GM12878 (cell line): ENCODE data around the gene PLXNA2. TPM values are rescaled to one million over a fixed set of nuclear protein-coding genes. Genes with fewer than 3 reads are reported as not detected.

Source experiments
- ATAC-seq: fragments of 200-7000 bp; cut with Tn5 transposase; 3 replicates; pipeline ENCODE4 v1.9.1; 2020; ENCODE audit warnings: mild to moderate bottlenecking, moderate library complexity
- BruUV-seq: library from RNA; stranded (reverse); fragments of 400-500 nt; replicated peaks from 2 replicates; lab custom pipeline; 2021; lab: Mats Ljungman, UMichigan
- CTCF ChIA-PET: fragments of 300-600 bp; sonication (Branson Sonifier 250); formaldehyde crosslinking; extraction: SDS; loops from one replicate; lab custom pipeline; 2021; ENCODE audit warnings: inconsistent platforms; lab: Yijun Ruan, JAX
- POLR2A ChIA-PET: fragments of 350-600 bp; formaldehyde crosslinking; extraction: SDS; loops from one replicate; lab custom pipeline; 2021; ENCODE audit warnings: inconsistent platforms; lab: Charles Lee
- RAD21 ChIA-PET: fragments of 300-600 bp; sonication (Branson Sonifier 250); formaldehyde crosslinking; loops from one replicate; lab custom pipeline; 2023; ENCODE audit warnings: antibody characterized with exemption; ENCODE audit not compliant: unreplicated experiment; lab: Charles Lee
- SMC1A ChIA-PET: fragments of 300-600 bp; sonication (Branson Sonifier 250); formaldehyde crosslinking; loops from one replicate; lab custom pipeline; 2023; ENCODE audit not compliant: unreplicated experiment, uncharacterized antibody; lab: Charles Lee
- DNase-seq: peaks from one replicate; pipeline ENCODE4 v3.0.0-alpha.2; 2011; ENCODE audit warnings: low read depth, low spot score
- FAIRE-seq: peaks from 3 replicates; lab custom pipeline; 2011; peaks lifted over from hg19 to GRCh38; lab: Jason Lieb, UNC
- H2AFZ ChIP-seq: 2 replicates; pipeline ENCODE4 v1.6.0; 2011; ENCODE audit warnings: low read depth, low read length, control low read depth; ENCODE audit not compliant: control insufficient read depth
- H3K27ac ChIP-seq: 2 replicates; pipeline ENCODE4 v1.5.1; 2011; ENCODE audit warnings: control low read depth; ENCODE audit not compliant: control insufficient read depth, insufficient read depth
- H3K27me3 ChIP-seq, 2 experiments: replicated peaks in 1 of 2; 2 replicates each; pipeline versions ENCODE4 v1.6.0 to v1.6.1; 2011; ENCODE audit warnings: low read length in 1 of 2; ENCODE audit not compliant: control insufficient read depth in 2 of 2, insufficient read depth in 2 of 2
- H3K36me3 ChIP-seq, 2 experiments: 2 replicates each; pipeline ENCODE4 v1.5.1; 2011; ENCODE audit warnings: low read length in 1 of 2; ENCODE audit not compliant: control insufficient read depth in 2 of 2, insufficient read depth in 2 of 2
- H3K4me1 ChIP-seq: 2 replicates; pipeline ENCODE4 v1.6.1; 2011; ENCODE audit warnings: mild to moderate bottlenecking, low read length, moderate library complexity, mixed read lengths; ENCODE audit not compliant: control insufficient read depth, insufficient read depth
- H3K4me2 ChIP-seq: 2 replicates; pipeline ENCODE4 v1.6.0; 2011; ENCODE audit warnings: control low read depth; ENCODE audit not compliant: control insufficient read depth, insufficient read depth
- H3K4me3 ChIP-seq: fragments of 200-600 bp; sonication (generic); 2 replicates; pipeline ENCODE4 v1.5.1; 2016
- H3K79me2 ChIP-seq: 2 replicates; pipeline ENCODE4 v1.6.0; 2011; ENCODE audit warnings: low read length; ENCODE audit not compliant: control insufficient read depth, insufficient read depth
- H3K9ac ChIP-seq: 2 replicates; pipeline ENCODE4 v1.8.0; 2011; ENCODE audit warnings: low read length, control low read depth, mixed read lengths; ENCODE audit not compliant: control insufficient read depth, insufficient read depth
- H3K9me3 ChIP-seq: replicated peaks from 3 replicates; pipeline ENCODE4 v1.5.1; 2011; ENCODE audit warnings: mild to moderate bottlenecking, low read length; ENCODE audit not compliant: control insufficient read depth, insufficient read depth
- H4K20me1 ChIP-seq: 2 replicates; pipeline ENCODE4 v1.6.0; 2011; ENCODE audit not compliant: control insufficient read depth, insufficient read depth
- CBX5 ChIP-seq: sonication (generic); IDR thresholded peaks from 2 replicates; pipeline ENCODE4 v1.6.1; 2016; ENCODE audit warnings: low read depth, moderate library complexity, mild to moderate bottlenecking, inconsistent platforms
- NR2C2 ChIP-seq: IDR thresholded peaks from 2 replicates; pipeline ENCODE4 v1.6.1; 2011; ENCODE audit warnings: borderline replicate concordance, low read depth; ENCODE audit not compliant: control insufficient read depth, insufficient read length
- PML ChIP-seq: IDR thresholded peaks from 2 replicates; pipeline ENCODE4 v1.6.1; 2012; ENCODE audit warnings: low read length, inconsistent platforms
- POLR2AphosphoS2 ChIP-seq: IDR thresholded peaks from 2 replicates; pipeline ENCODE4 v1.6.1; 2011; ENCODE audit warnings: low read depth, mild to moderate bottlenecking, low read length, improper control_type of control experiment, moderate library complexity
- RB1 ChIP-seq: fragments of 450-650 bp; formaldehyde crosslinking; IDR thresholded peaks from 2 replicates; pipeline ENCODE4 v1.6.1; 2017; ENCODE audit warnings: mild to moderate bottlenecking, borderline replicate concordance
- RBBP5 ChIP-seq: fragments of 200-600 bp; sonication (generic); conservative IDR thresholded peaks from 2 replicates; pipeline ENCODE4 v1.6.1; 2016
- RCOR1 ChIP-seq: conservative IDR thresholded peaks from 2 replicates; pipeline ENCODE4 v1.6.1; 2012; ENCODE audit warnings: low read depth, low read length, improper control_type of control experiment
- SUPT20H ChIP-seq: IDR thresholded peaks from 2 replicates; pipeline ENCODE4 v1.6.1; 2011; ENCODE audit warnings: low read depth, mild to moderate bottlenecking, low read length, moderate library complexity, borderline replicate concordance; ENCODE audit not compliant: control insufficient read depth
- WGBS: methylation state at CpG from one replicate; pipeline ENCODE4 v1.1.6; 2016; ENCODE audit warnings: low lambda C conversion rate; ENCODE audit not compliant: insufficient replicate concordance, insufficient coverage; ENCODE audit errors: missing lambda C conversion rate; 5-methylcytosine and 5-hydroxymethylcytosine counted together
- in situ Hi-C: fragments of 300-500 bp; cut with MboI; formaldehyde crosslinking; loops from 9 replicates; pipeline ENCODE4 v1.14.3; 2018; ENCODE audit warnings: mixed read lengths
- intact Hi-C: fragments of 100-400 bp; cut with micrococcal nuclease; formaldehyde crosslinking; loops from one replicate; pipeline ENCODE4 v1.14.2; 2022; ENCODE audit not compliant: unreplicated experiment
- polyA plus RNA-seq, 11 experiments: library from polyadenylated mRNA; depleted of rRNA in 4 of 11; unstranded in 6 of 11; stranded (reverse) in 5 of 11; fragments of >200 nt; fragmentation: Nextera tagmentation in 4 of 11; fragmentation: Illumina TruSeq in 1 of 11; extraction: Ambion mirVana in 4 of 11; extraction: Trizol in 1 of 11; gene quantifications; 1 replicate in 1 of 11; 2 replicates in 10 of 11; pipeline versions ENCODE4 v1.2.1 to v1.2.3, GENCODE V29; 2011 to 2016; ENCODE audit warnings: inconsistent platforms in 2 of 11, missing spikeins in 2 of 11, low read depth in 1 of 11
- total RNA-seq, 4 experiments: library from RNA; depleted of rRNA in 3 of 4; stranded (reverse); fragments of >200 nt in 3 of 4; fragmentation: Illumina TruSeq in 1 of 4; extraction: Trizol in 1 of 4; gene quantifications; 2 replicates each; pipeline versions ENCODE4 v1.2.1 to v1.2.3, GENCODE V29; 2013 to 2021
- TF ChIP-seq, protein P1 (sequence below): fragments of 150-350 bp; IDR thresholded peaks from 2 replicates; pipeline ENCODE4 v1.6.1; 2016; ENCODE audit warnings: low read depth, low read length
- TF ChIP-seq, protein P2 (sequence below): IDR thresholded peaks from 2 replicates; pipeline ENCODE4 v1.6.1; 2011; ENCODE audit warnings: borderline replicate concordance, low read depth, mild to moderate bottlenecking, moderate library complexity, low read length; ENCODE audit not compliant: insufficient read depth, poor library complexity, severe bottlenecking
- TF ChIP-seq, protein P3 (sequence below): fragments of 450-650 bp; formaldehyde crosslinking; IDR thresholded peaks from 2 replicates; pipeline ENCODE4 v1.5.0; 2022; ENCODE audit warnings: mild to moderate bottlenecking, missing genetic modification characterization
- TF ChIP-seq, protein P4 (sequence below): fragments of 150-350 bp; IDR thresholded peaks from 2 replicates; pipeline ENCODE4 v1.6.1; 2014; ENCODE audit warnings: mild to moderate bottlenecking, low read depth, low read length

The PLXNA2 gene
- total and polyA plus RNA-seq, 10 of the 15 experiments (the other 5 are each of a cell fraction or from before 2014, with no cell fraction given): under 0.01 to 0.08 (median 0.07) TPM; not detected in 4

DNA sequence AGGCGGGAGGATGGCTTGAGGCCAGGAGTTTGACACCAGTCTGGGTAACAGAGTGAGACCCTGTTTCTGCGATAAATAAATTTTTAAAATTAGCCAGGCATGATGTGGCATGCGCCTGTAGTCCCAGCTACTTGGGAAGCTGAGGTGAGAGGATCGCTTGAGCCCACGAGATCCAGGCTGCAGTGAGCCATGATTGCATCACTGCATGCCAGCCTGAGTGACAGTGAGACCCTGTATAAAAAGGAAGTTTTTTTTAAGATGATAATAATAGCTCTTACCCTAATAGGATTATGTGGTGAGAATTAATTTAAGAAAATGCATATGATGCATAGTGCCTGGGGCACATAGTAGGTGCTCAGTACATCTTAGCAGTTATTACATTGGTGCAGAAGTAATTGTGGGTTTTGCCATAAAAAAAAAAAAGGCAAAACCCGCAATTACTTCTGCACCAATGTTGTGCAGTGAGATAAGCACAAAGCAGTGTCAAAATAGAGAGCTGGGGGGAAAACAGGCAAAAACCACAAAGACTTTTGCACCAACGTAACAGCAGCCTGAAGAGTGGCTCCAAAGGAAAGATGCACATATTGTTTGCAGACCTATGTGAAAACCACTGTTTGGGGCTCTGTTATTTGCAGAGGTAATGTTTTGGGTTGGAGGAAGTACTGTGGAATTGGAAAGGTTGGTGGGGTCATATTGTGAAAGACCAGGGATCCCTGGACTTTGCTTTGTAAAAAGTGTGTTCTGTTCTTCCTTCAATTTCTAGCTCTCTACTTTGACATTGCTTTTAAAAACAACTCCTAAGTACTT, 72.4 kb downstream of the PLXNA2 start:
- CTCF ChIA-PET: interaction anchor here (0.6 to 2.4 kb wide), 3 partner anchors 27 to 1453 kb away, joined by 5 to 8 read pairs (median 6); no protein-coding TSS in a partner anchor
- no peak overlapping the region for H3K27ac ChIP-seq
- no peak overlapping the region for H2AFZ ChIP-seq
- no peak for ATAC-seq
- RAD21 ChIA-PET: interaction anchor here (1.4 kb wide), 1 partner anchor 34 kb away, joined by 4 read pairs; no protein-coding TSS in a partner anchor
- H3K79me2 ChIP-seq: no peaks in the 10 kb centered on the region
- peaks cover 0 to 3% of the 10 kb centered on the region in 2 experiments; a peak in 3 of 4 replicates for H3K27me3 ChIP-seq
- in situ Hi-C loops (no loop called here), intact Hi-C loops (no loop called here)
- H3K4me2 ChIP-seq: no peak overlapping the region
- H4K20me1 ChIP-seq: no peaks in the 10 kb centered on the region
- 44% methylated on average over 7 of the region's 7 CpGs for WGBS
- DNase-seq: no peak
- no peak for FAIRE-seq
- no peak overlapping the region for H3K4me3 ChIP-seq
- SMC1A ChIA-PET: interaction anchor here (1.2 to 1.5 kb wide), 2 partner anchors 12 to 34 kb away, joined by 3 read pairs; no protein-coding TSS in a partner anchor
- H3K4me1 ChIP-seq: no peaks in the 10 kb centered on the region
- no peak overlapping the region for H3K9ac ChIP-seq
- POLR2A ChIA-PET: interaction anchor here (0.7 kb wide), 1 partner anchor 23 kb away, joined by 3 read pairs; no protein-coding TSS in a partner anchor
- no TSS peak for BruUV-seq
- H3K9me3 ChIP-seq: no peaks in the 10 kb centered on the region
- no peaks in the 10 kb centered on the region for H3K36me3 ChIP-seq
- TF ChIP-seq, protein P1, sequence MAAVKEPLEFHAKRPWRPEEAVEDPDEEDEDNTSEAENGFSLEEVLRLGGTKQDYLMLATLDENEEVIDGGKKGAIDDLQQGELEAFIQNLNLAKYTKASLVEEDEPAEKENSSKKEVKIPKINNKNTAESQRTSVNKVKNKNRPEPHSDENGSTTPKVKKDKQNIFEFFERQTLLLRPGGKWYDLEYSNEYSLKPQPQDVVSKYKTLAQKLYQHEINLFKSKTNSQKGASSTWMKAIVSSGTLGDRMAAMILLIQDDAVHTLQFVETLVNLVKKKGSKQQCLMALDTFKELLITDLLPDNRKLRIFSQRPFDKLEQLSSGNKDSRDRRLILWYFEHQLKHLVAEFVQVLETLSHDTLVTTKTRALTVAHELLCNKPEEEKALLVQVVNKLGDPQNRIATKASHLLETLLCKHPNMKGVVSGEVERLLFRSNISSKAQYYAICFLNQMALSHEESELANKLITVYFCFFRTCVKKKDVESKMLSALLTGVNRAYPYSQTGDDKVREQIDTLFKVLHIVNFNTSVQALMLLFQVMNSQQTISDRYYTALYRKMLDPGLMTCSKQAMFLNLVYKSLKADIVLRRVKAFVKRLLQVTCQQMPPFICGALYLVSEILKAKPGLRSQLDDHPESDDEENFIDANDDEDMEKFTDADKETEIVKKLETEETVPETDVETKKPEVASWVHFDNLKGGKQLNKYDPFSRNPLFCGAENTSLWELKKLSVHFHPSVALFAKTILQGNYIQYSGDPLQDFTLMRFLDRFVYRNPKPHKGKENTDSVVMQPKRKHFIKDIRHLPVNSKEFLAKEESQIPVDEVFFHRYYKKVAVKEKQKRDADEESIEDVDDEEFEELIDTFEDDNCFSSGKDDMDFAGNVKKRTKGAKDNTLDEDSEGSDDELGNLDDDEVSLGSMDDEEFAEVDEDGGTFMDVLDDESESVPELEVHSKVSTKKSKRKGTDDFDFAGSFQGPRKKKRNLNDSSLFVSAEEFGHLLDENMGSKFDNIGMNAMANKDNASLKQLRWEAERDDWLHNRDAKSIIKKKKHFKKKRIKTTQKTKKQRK: no peak
- TF ChIP-seq, protein P2, sequence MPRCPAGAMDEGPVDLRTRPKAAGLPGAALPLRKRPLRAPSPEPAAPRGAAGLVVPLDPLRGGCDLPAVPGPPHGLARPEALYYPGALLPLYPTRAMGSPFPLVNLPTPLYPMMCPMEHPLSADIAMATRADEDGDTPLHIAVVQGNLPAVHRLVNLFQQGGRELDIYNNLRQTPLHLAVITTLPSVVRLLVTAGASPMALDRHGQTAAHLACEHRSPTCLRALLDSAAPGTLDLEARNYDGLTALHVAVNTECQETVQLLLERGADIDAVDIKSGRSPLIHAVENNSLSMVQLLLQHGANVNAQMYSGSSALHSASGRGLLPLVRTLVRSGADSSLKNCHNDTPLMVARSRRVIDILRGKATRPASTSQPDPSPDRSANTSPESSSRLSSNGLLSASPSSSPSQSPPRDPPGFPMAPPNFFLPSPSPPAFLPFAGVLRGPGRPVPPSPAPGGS: no peak
- TF ChIP-seq RCOR1 (no peak), NR2C2 (no peak), CBX5 (no peak), SUPT20H (no peak), POLR2AphosphoS2 (no peak), RBBP5 (no peak), PML (no peak), RB1 (no peak)
- TF ChIP-seq, protein P3, sequence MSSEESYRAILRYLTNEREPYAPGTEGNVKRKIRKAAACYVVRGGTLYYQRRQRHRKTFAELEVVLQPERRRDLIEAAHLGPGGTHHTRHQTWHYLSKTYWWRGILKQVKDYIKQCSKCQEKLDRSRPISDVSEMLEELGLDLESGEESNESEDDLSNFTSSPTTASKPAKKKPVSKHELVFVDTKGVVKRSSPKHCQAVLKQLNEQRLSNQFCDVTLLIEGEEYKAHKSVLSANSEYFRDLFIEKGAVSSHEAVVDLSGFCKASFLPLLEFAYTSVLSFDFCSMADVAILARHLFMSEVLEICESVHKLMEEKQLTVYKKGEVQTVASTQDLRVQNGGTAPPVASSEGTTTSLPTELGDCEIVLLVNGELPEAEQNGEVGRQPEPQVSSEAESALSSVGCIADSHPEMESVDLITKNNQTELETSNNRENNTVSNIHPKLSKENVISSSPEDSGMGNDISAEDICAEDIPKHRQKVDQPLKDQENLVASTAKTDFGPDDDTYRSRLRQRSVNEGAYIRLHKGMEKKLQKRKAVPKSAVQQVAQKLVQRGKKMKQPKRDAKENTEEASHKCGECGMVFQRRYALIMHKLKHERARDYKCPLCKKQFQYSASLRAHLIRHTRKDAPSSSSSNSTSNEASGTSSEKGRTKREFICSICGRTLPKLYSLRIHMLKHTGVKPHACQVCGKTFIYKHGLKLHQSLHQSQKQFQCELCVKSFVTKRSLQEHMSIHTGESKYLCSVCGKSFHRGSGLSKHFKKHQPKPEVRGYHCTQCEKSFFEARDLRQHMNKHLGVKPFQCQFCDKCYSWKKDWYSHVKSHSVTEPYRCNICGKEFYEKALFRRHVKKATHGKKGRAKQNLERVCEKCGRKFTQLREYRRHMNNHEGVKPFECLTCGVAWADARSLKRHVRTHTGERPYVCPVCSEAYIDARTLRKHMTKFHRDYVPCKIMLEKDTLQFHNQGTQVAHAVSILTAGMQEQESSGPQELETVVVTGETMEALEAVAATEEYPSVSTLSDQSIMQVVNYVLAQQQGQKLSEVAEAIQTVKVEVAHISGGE (CRISPR knock-in tag): no peak
- TF ChIP-seq, protein P4, sequence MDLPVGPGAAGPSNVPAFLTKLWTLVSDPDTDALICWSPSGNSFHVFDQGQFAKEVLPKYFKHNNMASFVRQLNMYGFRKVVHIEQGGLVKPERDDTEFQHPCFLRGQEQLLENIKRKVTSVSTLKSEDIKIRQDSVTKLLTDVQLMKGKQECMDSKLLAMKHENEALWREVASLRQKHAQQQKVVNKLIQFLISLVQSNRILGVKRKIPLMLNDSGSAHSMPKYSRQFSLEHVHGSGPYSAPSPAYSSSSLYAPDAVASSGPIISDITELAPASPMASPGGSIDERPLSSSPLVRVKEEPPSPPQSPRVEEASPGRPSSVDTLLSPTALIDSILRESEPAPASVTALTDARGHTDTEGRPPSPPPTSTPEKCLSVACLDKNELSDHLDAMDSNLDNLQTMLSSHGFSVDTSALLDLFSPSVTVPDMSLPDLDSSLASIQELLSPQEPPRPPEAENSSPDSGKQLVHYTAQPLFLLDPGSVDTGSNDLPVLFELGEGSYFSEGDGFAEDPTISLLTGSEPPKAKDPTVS: no peak
